Erythroblast (primary cell): ENCODE measurements around the gene CHST9.
"Not testable (repeated sequence)": the region's sequence is repeated elsewhere in the genome, so short reads cannot be mapped to it uniquely, and the experiment has no call there.

Source experiments
- DNase-seq, 2 experiments: peaks; one replicate each; lab custom pipeline; 2025; lab: John Stamatoyannopoulos, UW
- GATA1 ChIP-seq: IDR thresholded peaks from 2 replicates; pipeline ENCODE4 v1.6.1; 2011; ENCODE audit warnings: low read depth, mild to moderate bottlenecking, control low read depth, low read length, moderate library complexity
- POLR2A ChIP-seq: IDR thresholded peaks from 2 replicates; pipeline ENCODE4 v1.6.1; 2011; ENCODE audit warnings: mild to moderate bottlenecking, low read length

CHST9 gene

DNA sequence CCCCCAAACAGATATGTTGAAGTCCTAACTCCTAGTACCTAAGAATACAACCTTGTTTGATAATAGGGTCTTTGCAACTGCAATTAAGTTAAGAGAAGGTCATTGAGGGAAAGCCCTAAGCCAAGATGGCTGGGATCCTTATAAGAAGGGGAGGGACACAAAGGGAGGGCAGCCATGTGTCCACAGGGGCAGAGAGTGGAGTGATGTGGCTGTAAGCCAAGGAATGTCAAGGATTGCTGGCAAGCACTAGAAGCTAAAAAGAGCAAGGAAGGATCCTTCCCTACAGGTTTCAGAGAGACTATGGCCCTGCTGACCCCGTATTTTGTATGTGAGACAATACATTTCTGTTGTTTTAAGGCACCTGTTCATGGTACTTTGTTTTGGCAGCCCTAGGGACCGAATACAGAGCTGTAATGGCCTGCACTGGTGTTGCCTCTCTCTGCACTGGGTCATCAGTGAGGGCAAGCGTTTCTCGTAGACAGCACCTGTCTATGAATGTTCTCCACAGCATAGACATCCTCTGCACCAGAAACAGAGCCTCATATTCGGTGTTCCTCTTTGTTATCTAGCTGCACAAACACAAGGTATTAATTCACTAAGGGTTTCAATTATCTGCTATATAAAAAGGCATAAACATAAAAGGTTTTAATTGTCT is 244.2 kb downstream of the CHST9 start:
- TF ChIP-seq GATA1 (no peak), POLR2A (no peak)
- DNase-seq: no peak

GRCh38 chr18:26931659-26932058 is 253.4 kb downstream of the CHST9 start:
- no peak for DNase-seq
- TF ChIP-seq GATA1 (no peak), POLR2A (no peak)

DNA sequence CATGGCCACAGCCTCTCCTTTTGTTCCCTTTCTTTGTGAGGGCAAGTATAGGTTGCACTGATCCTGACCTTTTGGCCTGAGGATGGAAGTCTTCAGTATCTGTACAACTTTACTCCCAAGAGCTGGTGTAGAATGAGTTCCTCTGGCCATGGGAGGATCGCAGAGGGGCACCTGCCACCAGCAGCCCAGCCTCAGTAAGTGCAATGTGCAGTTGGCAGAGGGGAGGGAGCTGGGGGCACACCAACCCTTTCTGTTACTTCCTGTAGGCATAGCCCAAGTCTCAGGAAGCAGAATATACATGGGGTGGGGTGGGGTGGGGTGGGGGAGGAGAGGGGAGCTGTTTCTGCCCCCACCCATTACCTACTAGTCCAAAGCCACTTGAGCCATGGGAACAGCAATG is 254.5 kb downstream of the CHST9 start:
- TF ChIP-seq POLR2A (no peak), GATA1 (no peak)
- no peak for DNase-seq

DNA sequence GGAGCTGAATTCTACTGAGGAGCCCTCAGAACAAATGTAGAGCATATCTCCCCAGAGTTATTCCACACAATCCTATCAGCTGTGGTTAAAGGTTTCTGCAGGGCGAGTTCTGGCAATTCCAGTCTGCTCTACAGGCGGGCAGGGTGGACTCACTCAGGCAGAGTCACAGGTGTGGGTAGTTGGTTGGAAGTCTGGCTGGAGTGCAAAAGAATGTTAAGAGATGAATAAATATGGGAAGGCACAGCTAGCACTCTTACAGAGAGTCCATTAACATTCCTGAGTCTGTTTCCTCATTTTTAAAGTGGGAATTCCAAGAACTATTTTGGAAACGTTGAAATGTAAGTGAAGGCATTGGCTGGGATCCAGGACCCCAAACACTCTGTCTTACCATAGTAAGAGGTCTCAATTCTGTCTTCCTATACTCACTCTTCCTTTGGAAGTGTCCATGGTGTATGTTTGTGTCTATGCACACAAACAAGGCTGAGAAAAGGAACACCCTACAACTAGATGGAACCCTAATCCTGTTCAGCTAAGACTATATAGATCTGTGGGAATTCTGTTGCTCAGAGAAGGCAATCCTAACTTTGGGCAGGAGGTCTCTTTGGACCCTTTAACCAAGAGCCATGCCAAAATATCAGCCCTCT is 256.3 kb downstream of the CHST9 start:
- TF ChIP-seq POLR2A (no peak), GATA1 (no peak)
- DNase-seq: no peak

- not testable (repeated sequence) for DNase-seq
These were observed 257.3 kb downstream of the CHST9 start for GRCh38 chr18:26927822-26928221.

GRCh38 chr18:26926066-26926675 is 258.9 kb downstream of the CHST9 start:
- TF ChIP-seq GATA1: no peak
- TF ChIP-seq POLR2A: no peak
- DNase-seq: no peak

- DNase-seq: no peak
- TF ChIP-seq GATA1: no peak
- no peak for TF ChIP-seq POLR2A
These were observed 259.8 kb downstream of the CHST9 start for GRCh38 chr18:26925313-26925712.

DNA sequence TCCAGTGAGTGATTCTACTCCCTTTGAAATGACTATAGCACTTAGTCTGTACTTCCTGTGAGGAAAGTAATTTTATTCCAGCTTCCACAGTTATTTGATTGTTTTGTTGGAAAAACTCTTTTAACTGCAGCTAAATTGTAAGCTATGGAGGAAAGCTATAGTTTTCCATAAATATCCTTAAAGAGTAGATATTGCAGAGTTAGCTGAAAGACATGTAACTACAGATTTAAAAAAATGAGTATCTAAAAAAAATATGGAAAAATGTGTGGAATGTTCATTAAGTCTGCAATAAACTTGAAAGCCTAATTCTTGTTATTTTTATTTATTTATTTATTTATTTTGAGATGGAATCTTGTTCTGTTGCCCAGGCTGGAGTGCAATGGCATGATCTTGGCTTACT is 262.8 kb downstream of the CHST9 start:
- no peak for DNase-seq
- TF ChIP-seq GATA1: no peak
- no peak for TF ChIP-seq POLR2A

GRCh38 chr18:26920644-26921043 is 264.5 kb downstream of the CHST9 start:
- no peak for DNase-seq
- TF ChIP-seq POLR2A (no peak), GATA1 (no peak)

- DNase-seq: no peak
- TF ChIP-seq POLR2A (no peak), GATA1 (no peak)
These were observed 265.5 kb downstream of the CHST9 start for GRCh38 chr18:26919627-26920026.

- TF ChIP-seq GATA1 (no peak), POLR2A (no peak)
- no peak for DNase-seq
These were observed 265.9 kb downstream of the CHST9 start for GRCh38 chr18:26919201-26919600.

- TF ChIP-seq POLR2A (no peak), GATA1 (no peak)
- DNase-seq: no peak
These were observed 273.3 kb downstream of the CHST9 start for GRCh38 chr18:26911840-26912239.

GRCh38 chr18:26909599-26910290 is 275.4 kb downstream of the CHST9 start:
- TF ChIP-seq GATA1 (no peak), POLR2A (no peak)
- no peak for DNase-seq

- TF ChIP-seq GATA1: no peak
- no peak for TF ChIP-seq POLR2A
- DNase-seq: no peak
These were observed 276.2 kb downstream of the CHST9 start for GRCh38 chr18:26908906-26909305.

DNA sequence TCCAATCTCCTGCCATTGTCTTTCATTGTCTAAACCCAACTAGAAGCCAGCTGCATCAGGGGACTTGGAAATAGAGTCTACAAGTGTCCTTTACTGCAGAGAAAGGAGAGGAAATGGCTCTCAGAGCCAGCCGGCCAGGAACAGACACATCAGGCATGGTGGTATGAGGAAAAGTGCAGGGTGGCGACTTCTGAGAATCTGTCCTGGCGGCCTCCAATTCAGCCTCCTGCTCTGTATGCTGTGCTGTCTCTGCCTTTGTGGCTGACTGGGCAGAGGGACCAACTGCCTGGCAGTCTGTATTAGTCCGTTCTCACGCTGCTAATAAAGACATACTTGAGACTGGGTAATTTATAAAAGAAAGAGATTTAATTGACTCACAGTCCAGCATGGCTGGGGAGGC is 282.8 kb downstream of the CHST9 start:
- TF ChIP-seq GATA1 (no peak), POLR2A (no peak)
- DNase-seq: no peak
